ENCODE measurements around the gene GABRD. TPM values are rescaled to one million over a fixed set of nuclear protein-coding genes. Genes with fewer than 3 reads are reported as not detected.

The GABRD gene
- total and polyA plus RNA-seq, 12 donors = 0.72 to 6.6 (median 3.0) TPM; not detected in 1

DNA sequence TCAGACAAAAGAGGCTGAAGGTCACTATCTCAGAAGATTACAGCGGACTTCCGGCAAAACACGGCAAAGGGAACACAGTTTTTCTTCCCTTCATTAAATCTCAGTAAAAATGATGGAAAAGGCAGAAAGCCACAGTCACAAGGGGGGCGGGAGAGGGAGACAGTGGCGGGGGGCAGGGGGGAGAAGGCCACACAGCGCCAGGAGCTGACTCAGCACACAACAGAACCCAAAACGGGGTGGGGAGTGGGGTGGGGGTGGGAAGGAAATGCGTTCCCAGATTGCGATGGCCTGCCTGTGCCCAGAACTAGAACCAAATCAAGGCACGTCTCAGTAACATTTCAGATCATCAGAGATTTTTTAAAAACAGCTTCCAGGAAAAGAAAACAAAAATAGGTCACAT lies 28.9 kb upstream of the GABRD start:
- H3K4me1 ChIP-seq (replicated peaks in 1 of 2) = peaks cover 22 to 29% of the 10 kb centered on the region in 2 donors
- H3K27me3 ChIP-seq = no peaks in the 10 kb centered on the region
- peak overlapping the region; percentile 40 to 92 (median 86) for H3K27ac ChIP-seq

DNA sequence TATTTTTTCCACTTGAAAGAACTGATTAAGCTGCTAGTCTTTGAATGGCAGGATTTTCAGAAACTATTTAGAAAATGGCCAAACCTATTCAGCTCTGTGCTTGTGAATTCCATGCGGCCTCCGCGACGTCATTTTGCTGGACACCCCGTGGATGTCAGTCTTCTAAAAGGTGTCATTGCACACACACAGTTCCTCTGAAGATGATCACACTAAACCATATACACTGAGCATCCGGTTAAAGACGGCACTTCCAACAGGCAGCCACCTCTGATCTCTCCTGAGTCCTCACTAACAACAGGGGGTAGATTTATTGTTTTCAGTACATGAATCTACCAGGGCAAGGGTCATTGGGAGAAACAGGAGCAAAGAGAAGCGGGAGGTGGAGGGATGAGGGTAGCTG lies 24.6 kb upstream of the GABRD start:
- Histone ChIP-seq H3K36me3 (replicated peaks in 1 of 2) (no peaks in the 10 kb centered on the region), H3K4me1 (replicated peaks in 1 of 2) (peaks cover 10 to 17% of the 10 kb centered on the region in 2 donors), H3K27me3 (no peaks in the 10 kb centered on the region), H3K9me3 (replicated peaks in 1 of 3) (no peaks in the 10 kb centered on the region), H3K4me3 (no peak overlapping the region), H3K27ac (no peak overlapping the region)
- 76 to 79% (median 79%) methylated on average over 8 of the region's 8 CpGs for WGBS, 4 donors
- no peak for DNase-seq
- intact Hi-C loops (cut with DNase I) = no loop called here
- TF ChIP-seq, protein P1, sequence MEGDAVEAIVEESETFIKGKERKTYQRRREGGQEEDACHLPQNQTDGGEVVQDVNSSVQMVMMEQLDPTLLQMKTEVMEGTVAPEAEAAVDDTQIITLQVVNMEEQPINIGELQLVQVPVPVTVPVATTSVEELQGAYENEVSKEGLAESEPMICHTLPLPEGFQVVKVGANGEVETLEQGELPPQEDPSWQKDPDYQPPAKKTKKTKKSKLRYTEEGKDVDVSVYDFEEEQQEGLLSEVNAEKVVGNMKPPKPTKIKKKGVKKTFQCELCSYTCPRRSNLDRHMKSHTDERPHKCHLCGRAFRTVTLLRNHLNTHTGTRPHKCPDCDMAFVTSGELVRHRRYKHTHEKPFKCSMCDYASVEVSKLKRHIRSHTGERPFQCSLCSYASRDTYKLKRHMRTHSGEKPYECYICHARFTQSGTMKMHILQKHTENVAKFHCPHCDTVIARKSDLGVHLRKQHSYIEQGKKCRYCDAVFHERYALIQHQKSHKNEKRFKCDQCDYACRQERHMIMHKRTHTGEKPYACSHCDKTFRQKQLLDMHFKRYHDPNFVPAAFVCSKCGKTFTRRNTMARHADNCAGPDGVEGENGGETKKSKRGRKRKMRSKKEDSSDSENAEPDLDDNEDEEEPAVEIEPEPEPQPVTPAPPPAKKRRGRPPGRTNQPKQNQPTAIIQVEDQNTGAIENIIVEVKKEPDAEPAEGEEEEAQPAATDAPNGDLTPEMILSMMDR (IDR thresholded peaks at IDR 0.05) = no peak

More for the DNA sequence above, 28.9 kb upstream of the GABRD start:
- peak in 1 of 2 donors; percentile 8 for TF ChIP-seq POLR2A (IDR thresholded peaks at IDR 0.05)
- TF ChIP-seq, protein P1 (IDR thresholded peaks at IDR 0.05) = no peak
- 5 to 12% (median 10%) methylated on average over 10 of the region's 10 CpGs for WGBS, 4 donors
- DNase-seq = peak; percentile 72 to 87 (median 82)
- Histone ChIP-seq H3K9me3 (replicated peaks in 1 of 3) (no peaks in the 10 kb centered on the region), H3K36me3 (replicated peaks in 1 of 2) (no peaks in the 10 kb centered on the region), H3K4me3 (no peak overlapping the region)
- intact Hi-C loops (cut with DNase I) = no loop called here

DNA sequence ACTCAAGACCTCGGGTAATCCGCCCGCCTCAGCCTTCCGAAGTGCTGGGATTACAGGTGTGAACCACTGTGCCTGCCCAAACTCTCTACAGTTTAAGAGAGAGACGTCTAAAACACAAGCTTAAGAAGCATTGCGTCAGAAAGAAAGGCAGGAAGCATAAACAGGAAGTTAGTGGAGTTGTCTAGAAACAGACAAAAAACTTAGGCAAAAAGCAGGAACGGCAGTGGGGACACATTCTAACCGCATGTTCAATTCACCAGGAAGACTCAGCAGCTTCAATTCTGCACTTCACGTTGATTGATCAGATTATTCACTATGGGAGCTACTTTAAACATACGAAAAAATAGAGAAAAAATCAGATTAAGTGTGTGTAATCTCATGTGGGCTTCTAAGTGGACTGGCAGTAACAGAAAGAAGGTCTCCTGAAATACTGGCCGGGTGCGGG lies 22.9 kb upstream of the GABRD start:
- DNase-seq = no peak
- Histone ChIP-seq H3K36me3 (replicated peaks in 1 of 2) (no peaks in the 10 kb centered on the region), H3K27ac (peak overlapping the region in 2 of 5 donors; percentile 22 to 38), H3K4me3 (no peak overlapping the region), H3K27me3 (no peaks in the 10 kb centered on the region), H3K9me3 (replicated peaks in 1 of 3) (no peaks in the 10 kb centered on the region), H3K4me1 (replicated peaks in 1 of 2) (peaks cover 0 to 2% of the 10 kb centered on the region in 2 donors)
- intact Hi-C loops (cut with DNase I) = no loop called here
- WGBS, 4 donors = 63 to 71% (median 68%) methylated on average over 12 of the region's 12 CpGs
- TF ChIP-seq, protein P1 (IDR thresholded peaks at IDR 0.05) = no peak
- TF ChIP-seq POLR2A (IDR thresholded peaks at IDR 0.05) = no peak

DNA sequence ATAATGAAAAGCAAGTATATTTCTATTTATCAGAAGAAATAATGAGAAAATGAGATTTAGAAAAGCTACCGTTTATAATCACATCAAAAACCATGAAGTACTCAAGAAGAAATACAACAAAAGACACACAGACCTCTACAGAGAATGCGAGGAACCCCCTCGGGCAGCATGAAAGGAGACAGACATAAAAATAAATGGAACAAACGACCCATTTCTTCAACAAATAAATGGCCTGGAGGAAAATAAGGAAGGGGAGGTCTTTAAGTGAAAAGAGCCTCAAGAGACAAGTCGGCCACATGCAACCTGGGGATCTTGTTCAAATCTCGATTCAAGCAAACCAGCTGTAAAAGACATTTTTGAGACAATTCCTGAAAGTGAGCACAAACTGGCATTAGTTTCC lies 21.6 kb upstream of the GABRD start:
- intact Hi-C loops (cut with DNase I) = no loop called here
- DNase-seq = no peak
- Histone ChIP-seq H3K9me3 (replicated peaks in 1 of 3) (no peaks in the 10 kb centered on the region), H3K4me3 (no peak overlapping the region), H3K27me3 (peaks cover 7% of the 10 kb centered on the region), H3K4me1 (replicated peaks in 1 of 2) (no peaks in the 10 kb centered on the region), H3K27ac (no peak overlapping the region), H3K36me3 (replicated peaks in 1 of 2) (no peaks in the 10 kb centered on the region)
- 67 to 79% (median 69%) methylated on average over 6 of the region's 6 CpGs for whole genome bisulfite sequencing, 4 donors
- no peak for TF ChIP-seq POLR2A (IDR thresholded peaks at IDR 0.05)
- TF ChIP-seq, protein P1 (IDR thresholded peaks at IDR 0.05) = no peak

All from adrenal gland (tissue), 12 donors.